Activated T-cell treated with anti-CD3 and anti-CD28 coated beads, Interleukin-2, amount 50 U/mL, for 72 hours (primary cell): ENCODE data around the gene ZC3H4. TPM values are rescaled to one million over a fixed set of nuclear protein-coding genes. Genes with fewer than 3 reads are reported as not detected.

Experiments used
- ATAC-seq, 2 donors: fragments of 150-1000 bp; cut with Tn5 transposase; replicated peaks in 1 of 2; 2 replicates each; pipeline ENCODE4 v1.10.0; 2021; ENCODE audit warnings: moderate library complexity in 2 of 2, mild to moderate bottlenecking in 1 of 2
- DNase-seq, 2 donors: peaks; one replicate each; pipeline ENCODE4 v3.0.0; 2021 to 2022; ENCODE audit warnings: mixed read lengths in 1 of 2
- H3K27ac Mint-ChIP-seq: one replicate; pipeline ENCODE4 v1.8.0; 2022; ENCODE audit warnings: mild to moderate bottlenecking, moderate library complexity, mixed read lengths
- H3K27me3 Mint-ChIP-seq: one replicate; pipeline ENCODE4 v1.8.0; 2022; ENCODE audit warnings: low read depth, mixed read lengths
- H3K36me3 Mint-ChIP-seq, 2 donors: one replicate each; pipeline ENCODE4 v1.8.0; 2022; ENCODE audit warnings: mixed read lengths in 2 of 2, mild to moderate bottlenecking in 1 of 2; ENCODE audit not compliant: insufficient read depth in 2 of 2
- H3K4me1 Mint-ChIP-seq: one replicate; pipeline ENCODE4 v1.8.0; 2022; ENCODE audit warnings: low read depth, mixed read lengths
- H3K4me3 Mint-ChIP-seq, 2 donors: one replicate each; pipeline ENCODE4 v1.8.0; 2022; ENCODE audit warnings: mild to moderate bottlenecking in 2 of 2, mixed read lengths in 2 of 2, moderate library complexity in 2 of 2
- H3K9me3 Mint-ChIP-seq, 2 donors: one replicate each; pipeline ENCODE4 v1.8.0; 2022; ENCODE audit warnings: mixed read lengths in 2 of 2
- total RNA-seq, 2 donors: library from RNA; stranded (reverse); gene quantifications; one replicate each; pipeline ENCODE4 v1.2.3, GENCODE V29; 2022

Gene ZC3H4
- total RNA-seq, 2 donors from 2014 or later: 76.0 to 84.0 TPM

DNA sequence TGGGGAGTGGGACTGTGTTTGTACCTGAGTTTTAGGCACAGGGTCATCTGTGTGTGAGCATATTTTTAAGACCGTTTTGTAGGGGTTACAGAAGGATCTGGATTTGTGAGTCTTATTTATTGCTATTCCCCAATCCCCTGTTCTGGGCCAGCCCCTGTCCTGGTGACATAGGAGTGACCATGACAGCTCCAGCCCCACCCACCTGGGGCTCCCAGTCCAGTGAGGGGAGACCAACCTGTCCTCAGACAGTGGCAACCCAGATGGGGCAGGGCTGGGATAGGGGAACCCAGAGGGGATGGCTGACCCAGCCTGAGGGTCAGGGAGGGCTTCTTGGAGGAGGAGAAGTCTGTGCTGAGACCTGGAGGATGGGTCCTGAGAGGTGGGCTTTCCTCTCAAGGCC lies 75.8 kb downstream of the ZC3H4 start:
- no peak overlapping the region for H3K4me3 Mint-ChIP-seq
- H3K9me3 Mint-ChIP-seq: no peaks in the 10 kb centered on the region
- H3K4me1 Mint-ChIP-seq: peaks cover 27% of the 10 kb centered on the region
- no peaks in the 10 kb centered on the region for H3K27me3 Mint-ChIP-seq
- no peaks in the 10 kb centered on the region for H3K36me3 Mint-ChIP-seq
- H3K27ac Mint-ChIP-seq: no peak overlapping the region
- DNase-seq (no peak), ATAC-seq (no peak)

DNA sequence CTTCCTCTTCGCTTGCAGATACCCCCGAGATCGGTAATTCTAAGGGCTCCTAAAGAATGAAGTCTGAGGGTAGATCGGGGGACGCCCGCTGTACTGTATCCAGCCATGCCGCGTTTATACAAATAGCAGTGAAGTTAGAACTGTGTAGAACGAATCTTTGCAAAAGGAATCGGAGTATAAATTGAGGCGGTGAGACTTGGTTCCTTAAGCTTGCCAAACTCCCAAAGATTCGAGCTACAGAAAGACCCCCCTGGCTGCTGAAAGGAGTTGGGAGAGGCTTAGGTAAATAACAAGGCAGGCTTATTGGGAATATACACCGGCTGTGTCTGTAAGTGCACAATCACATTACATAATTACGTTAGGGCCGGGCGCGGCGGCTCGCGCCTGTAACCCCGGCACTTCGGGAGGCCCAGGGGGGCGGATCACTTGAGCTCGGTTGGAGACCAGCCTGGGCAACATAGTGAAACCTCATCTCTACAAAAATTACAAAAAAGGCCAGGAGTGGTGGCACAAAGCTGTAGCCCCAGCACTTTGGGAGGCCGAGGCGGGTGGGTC lies 77.4 kb downstream of the ZC3H4 start:
- no peaks in the 10 kb centered on the region for H3K36me3 Mint-ChIP-seq
- no peaks in the 10 kb centered on the region for H3K9me3 Mint-ChIP-seq
- H3K4me3 Mint-ChIP-seq: peak overlapping the region; percentile 88 to 93
- DNase-seq (no peak), ATAC-seq (peak in 1 of 2 donors; percentile 55)
- H3K4me1 Mint-ChIP-seq: peaks cover 37% of the 10 kb centered on the region
- H3K27me3 Mint-ChIP-seq: peaks cover under 1% of the 10 kb centered on the region
- H3K27ac Mint-ChIP-seq: peak overlapping the region; percentile 85

DNA sequence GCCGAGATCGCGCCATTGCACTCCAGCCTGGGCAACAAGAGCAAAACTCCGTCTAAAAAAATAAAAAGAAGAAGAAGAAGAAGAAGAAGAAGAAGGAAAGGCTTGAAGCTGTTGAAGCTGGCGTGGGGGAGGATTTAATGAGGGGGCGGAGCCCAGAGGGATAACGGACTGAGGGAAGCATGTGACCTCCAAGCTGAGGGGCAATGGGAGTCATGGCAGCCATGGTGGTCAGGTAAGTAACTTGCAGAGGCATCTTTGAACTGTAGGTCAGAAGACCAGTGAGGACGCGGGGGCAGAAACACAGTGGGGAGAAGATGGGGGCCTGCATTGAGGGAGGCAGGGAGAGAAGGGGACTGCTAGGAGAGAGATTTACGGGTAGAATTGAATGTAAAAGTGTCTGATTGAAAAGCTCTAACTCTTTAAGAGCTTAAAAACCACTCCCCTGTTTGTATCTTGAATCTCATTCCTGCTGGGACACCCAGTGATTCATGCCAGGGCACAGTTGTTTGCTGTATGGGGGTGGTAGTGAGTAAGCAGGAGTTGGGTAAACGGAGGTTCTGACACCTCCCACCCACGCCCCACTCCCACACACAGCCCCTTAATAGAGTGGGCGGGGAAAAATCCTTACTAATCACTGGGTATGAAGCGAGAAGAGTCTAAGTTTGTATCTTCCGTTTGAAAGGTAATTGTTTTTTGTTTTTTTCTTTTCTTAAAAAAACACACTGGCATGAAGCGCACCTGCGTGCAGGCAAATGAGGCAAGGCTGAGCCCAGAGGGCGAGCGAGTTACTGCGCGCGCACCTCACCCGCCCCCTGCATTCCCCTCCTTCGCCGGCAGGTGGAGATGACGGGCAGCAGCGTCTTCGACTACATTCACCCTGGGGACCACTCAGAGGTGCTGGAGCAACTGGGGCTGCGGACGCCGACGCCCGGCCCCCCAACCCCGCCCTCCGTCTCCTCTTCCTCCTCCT lies 78.2 kb downstream of the ZC3H4 start:
- peak; percentile 94 to 99 for DNase-seq
- Mint-ChIP-seq H3K4me1 (peaks cover 37% of the 10 kb centered on the region), H3K4me3 (peak overlapping the region; percentile 88 to 93), H3K36me3 (no peaks in the 10 kb centered on the region), H3K9me3 (no peaks in the 10 kb centered on the region), H3K27ac (peak overlapping the region; percentile 85), H3K27me3 (peaks cover 8% of the 10 kb centered on the region)
- ATAC-seq: peak; percentile 91 to 92

DNA sequence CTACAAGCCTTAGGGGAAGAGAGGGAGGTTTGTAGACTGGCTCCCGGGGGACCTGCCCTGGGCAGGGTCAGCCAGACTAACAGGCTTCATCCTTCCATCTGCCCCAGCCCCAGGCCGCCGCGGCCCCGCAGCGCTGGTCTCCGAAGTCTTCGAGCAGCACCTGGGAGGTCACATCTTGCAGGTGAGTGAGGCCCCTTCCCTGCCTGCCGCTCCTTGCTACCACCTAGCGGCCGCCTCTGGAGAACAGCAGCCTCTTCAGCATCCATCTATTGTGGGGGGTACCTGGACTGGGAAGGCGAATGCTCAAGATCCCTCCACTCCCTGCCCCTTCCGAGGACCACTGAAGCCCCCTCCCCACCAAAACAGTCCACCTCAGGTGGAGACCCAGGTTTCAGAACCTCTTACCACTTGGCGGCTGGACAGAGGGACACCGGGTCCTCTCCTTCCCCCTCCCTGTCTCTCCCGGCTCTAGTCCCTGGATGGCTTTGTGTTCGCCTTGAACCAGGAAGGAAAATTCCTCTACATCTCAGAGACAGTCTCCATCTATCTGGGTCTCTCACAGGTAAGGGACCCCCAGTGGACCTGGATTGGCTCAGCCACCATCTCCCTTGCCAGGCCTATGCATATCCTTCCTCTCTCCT lies 81.3 kb downstream of the ZC3H4 start:
- ATAC-seq: no peak
- peaks cover 28% of the 10 kb centered on the region for H3K27me3 Mint-ChIP-seq
- H3K4me1 Mint-ChIP-seq: peaks cover 37% of the 10 kb centered on the region
- peak; percentile 66 to 67 for DNase-seq
- no peak overlapping the region for H3K27ac Mint-ChIP-seq
- H3K9me3 Mint-ChIP-seq: no peaks in the 10 kb centered on the region
- H3K4me3 Mint-ChIP-seq: no peak overlapping the region
- H3K36me3 Mint-ChIP-seq: no peaks in the 10 kb centered on the region

- peaks cover 11% of the 10 kb centered on the region for H3K4me1 Mint-ChIP-seq
- no peak overlapping the region for H3K4me3 Mint-ChIP-seq
- H3K27ac Mint-ChIP-seq: no peak overlapping the region
- no peak for DNase-seq
- no peaks in the 10 kb centered on the region for H3K9me3 Mint-ChIP-seq
- peaks cover 58% of the 10 kb centered on the region for H3K27me3 Mint-ChIP-seq
- ATAC-seq: no peak
- H3K36me3 Mint-ChIP-seq: no peaks in the 10 kb centered on the region
Observed at GRCh38 chr19:47028195-47028601, 85.4 kb downstream of the ZC3H4 start.

DNA sequence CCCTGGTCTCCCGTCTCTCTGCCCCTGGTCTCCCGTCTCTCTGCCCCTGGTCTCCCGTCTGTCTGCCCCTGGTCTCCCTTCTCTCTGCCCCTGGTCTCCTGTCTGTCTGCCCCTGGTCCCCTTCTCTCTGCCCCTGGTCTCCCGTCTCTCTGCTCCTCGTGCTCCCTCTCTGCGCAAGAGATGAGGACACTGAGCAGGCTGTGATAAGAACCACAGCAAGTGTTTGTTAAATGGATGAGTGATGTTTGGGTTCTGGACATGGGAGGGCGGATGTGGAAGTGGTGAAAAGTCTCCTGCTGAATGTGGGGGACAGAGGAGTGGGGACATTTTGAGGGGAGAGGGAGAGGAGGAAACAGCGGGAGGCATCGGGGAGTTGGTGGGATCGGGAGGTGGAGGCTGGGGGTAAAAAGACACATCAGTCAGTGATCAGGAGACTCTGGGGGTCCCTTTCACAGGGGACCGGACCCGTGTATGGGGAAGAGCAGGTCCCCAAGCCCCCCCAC lies 85.9 kb downstream of the ZC3H4 start:
- ATAC-seq (no peak), DNase-seq (no peak)
- Mint-ChIP-seq H3K4me3 (no peak overlapping the region), H3K27ac (no peak overlapping the region), H3K36me3 (no peaks in the 10 kb centered on the region), H3K27me3 (peaks cover 64% of the 10 kb centered on the region), H3K9me3 (no peaks in the 10 kb centered on the region), H3K4me1 (peaks cover 16% of the 10 kb centered on the region)

DNA sequence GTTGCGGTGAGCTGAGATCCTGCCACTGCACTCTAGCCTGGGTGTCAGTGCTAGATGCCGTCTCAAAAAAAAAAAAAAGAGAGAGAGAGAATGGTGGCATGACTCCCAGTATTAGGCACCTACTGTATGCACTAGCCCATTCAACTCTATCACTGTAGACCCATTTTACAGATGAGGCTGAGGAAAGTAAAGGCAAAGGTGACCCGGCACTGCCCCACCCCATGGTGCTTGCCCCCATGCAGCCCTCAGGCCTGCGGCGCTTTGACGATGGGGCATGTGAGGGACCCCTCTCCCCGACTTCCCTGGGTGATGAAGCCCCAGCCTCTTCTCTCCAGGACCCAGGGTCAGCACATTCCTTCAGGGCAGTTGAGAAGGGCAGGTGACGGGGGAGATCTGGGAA lies 86.7 kb downstream of the ZC3H4 start:
- Mint-ChIP-seq H3K4me3 (no peak overlapping the region), H3K27me3 (peaks cover 69% of the 10 kb centered on the region), H3K4me1 (peaks cover 8% of the 10 kb centered on the region), H3K27ac (no peak overlapping the region), H3K36me3 (no peaks in the 10 kb centered on the region), H3K9me3 (no peaks in the 10 kb centered on the region)
- ATAC-seq (no peak), DNase-seq (no peak)

DNA sequence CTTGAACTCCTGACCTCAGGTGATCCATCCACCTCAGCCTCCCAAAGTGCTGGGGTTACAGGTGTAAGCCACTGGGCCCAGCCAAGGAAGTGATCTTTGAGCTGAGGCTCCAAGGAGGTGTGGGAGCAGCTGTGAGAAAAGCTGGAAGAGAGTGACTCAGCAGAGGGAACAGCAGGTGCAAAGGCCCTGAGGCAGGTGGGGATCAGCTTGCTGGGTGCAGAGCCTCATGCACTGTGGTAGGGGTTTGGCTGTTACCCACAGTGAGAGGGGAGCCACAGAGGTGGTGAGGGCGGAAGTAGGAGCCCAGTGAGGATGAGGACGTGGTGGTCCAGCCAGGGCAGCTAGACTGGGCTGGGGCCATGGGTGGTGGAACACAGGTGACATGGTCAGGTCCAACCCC lies 87.4 kb downstream of the ZC3H4 start:
- ATAC-seq (peak in 1 of 2 donors; percentile 35), DNase-seq (no peak)
- Mint-ChIP-seq H3K36me3 (peaks cover 0 to 1% of the 10 kb centered on the region in 2 donors), H3K4me3 (no peak overlapping the region), H3K27me3 (peaks cover 70% of the 10 kb centered on the region), H3K4me1 (peaks cover 6% of the 10 kb centered on the region), H3K27ac (no peak overlapping the region), H3K9me3 (no peaks in the 10 kb centered on the region)

- H3K4me3 Mint-ChIP-seq: no peak overlapping the region
- H3K4me1 Mint-ChIP-seq: peaks cover 6% of the 10 kb centered on the region
- H3K9me3 Mint-ChIP-seq: no peaks in the 10 kb centered on the region
- no peak for DNase-seq
- H3K36me3 Mint-ChIP-seq: peaks cover 0 to 2% of the 10 kb centered on the region in 2 donors
- no peak overlapping the region for H3K27ac Mint-ChIP-seq
- ATAC-seq: no peak
- peaks cover 60% of the 10 kb centered on the region for H3K27me3 Mint-ChIP-seq
Observed at GRCh38 chr19:47024502-47024901, 89.1 kb downstream of the ZC3H4 start.

GRCh38 chr19:47023448-47023794 lies 90.2 kb downstream of the ZC3H4 start:
- peaks cover 67% of the 10 kb centered on the region for H3K27me3 Mint-ChIP-seq
- no peak for ATAC-seq
- H3K9me3 Mint-ChIP-seq: no peaks in the 10 kb centered on the region

DNA sequence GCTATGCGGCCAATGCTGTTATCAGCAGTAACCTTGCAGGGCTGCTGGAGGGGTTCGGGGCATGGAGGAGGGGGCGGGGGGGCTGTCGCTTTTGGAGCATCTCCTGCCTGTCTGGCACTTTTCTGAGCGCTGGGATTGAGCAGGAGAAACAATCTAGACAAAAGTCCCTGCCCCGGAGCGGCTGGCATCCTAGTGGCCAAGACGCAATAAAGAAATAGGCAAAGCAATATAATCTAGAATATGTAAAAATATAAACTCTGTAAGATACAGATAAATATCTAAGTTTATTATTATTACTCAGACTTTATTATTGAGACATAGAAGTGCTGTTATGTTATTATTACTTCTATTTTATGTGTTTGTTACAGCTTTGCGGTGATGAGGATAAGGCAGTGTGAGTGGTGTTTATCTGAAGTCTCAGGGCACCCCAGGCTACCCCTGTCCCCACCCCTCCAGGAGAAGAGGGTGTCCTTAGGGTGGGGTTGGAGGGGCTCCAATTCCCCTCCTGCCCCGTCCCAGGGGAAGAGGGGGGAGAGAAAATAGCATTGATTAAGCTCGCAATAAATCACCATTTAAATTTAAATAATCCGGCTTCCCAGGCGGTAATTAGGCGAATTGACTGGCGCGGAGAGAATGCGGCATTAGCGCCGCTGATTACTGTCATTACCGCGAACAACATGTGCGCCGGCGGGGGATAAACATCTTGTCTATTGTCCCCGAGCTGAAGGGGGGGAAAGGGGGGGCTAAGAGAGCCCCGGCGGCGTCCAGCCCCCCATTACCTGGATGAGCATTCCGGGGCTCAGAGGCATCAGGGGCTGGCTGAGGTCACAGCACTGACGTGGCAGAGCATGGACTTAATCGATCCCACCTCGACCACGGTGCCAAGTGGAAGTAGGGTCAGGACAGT lies 90.8 kb downstream of the ZC3H4 start:
- Mint-ChIP-seq H3K4me1 (peaks cover 6% of the 10 kb centered on the region), H3K27me3 (peaks cover 64% of the 10 kb centered on the region), H3K36me3 (peaks cover 0 to 2% of the 10 kb centered on the region in 2 donors), H3K27ac (no peak overlapping the region), H3K9me3 (no peaks in the 10 kb centered on the region), H3K4me3 (peak overlapping the region in 1 of 2 donors; percentile 12)
- no peak for DNase-seq
- ATAC-seq: no peak

More at GRCh38 chr19:47023448-47023794, 90.2 kb downstream of the ZC3H4 start:
- peak overlapping the region in 1 of 2 donors; percentile 12 for H3K4me3 Mint-ChIP-seq
- H3K4me1 Mint-ChIP-seq: peaks cover 6% of the 10 kb centered on the region
- H3K36me3 Mint-ChIP-seq: peaks cover 0 to 2% of the 10 kb centered on the region in 2 donors
- H3K27ac Mint-ChIP-seq: no peak overlapping the region
- no peak for DNase-seq

DNA sequence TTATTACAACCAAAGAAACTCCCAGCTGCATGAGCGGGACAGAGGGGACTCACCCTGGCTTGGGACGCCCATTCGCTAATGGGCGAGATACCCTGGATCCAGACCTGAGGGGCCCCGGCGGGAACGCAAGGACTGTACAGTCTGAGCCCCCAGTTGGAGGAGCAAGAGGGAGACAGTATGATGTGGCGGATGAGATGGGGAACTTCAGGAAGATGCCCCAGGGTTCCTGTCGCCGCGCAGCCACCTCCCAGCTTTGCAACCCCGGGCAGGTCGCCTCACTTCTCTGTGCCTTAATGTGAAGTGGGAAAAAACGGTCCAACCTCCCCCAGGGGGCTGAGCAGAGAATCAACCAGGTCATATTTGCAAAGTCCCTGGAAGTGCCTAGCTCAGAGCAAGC lies 91.4 kb downstream of the ZC3H4 start:
- H3K27me3 Mint-ChIP-seq: peaks cover 59% of the 10 kb centered on the region
- peaks cover 0 to 2% of the 10 kb centered on the region in 2 donors for H3K36me3 Mint-ChIP-seq
- peak overlapping the region in 1 of 2 donors; percentile 27 for H3K4me3 Mint-ChIP-seq
- no peaks in the 10 kb centered on the region for H3K9me3 Mint-ChIP-seq
- H3K4me1 Mint-ChIP-seq: peaks cover 6% of the 10 kb centered on the region
- ATAC-seq (no peak), DNase-seq (no peak)
- H3K27ac Mint-ChIP-seq: no peak overlapping the region
